Neural crest cell (in vitro differentiated cells): Measurements from ENCODE around the gene SLC5A6. TPM values are rescaled to one million over a fixed set of nuclear protein-coding genes. Genes with fewer than 3 reads are reported as not detected.

Experiments used
- DNase-seq: peaks from one replicate; pipeline ENCODE4 v3.0.0; 2021; ENCODE audit warnings: low read depth, mixed read lengths, low spot score
- H3K27ac Mint-ChIP-seq: one replicate; pipeline ENCODE4 v1.8.0; 2021; ENCODE audit warnings: mild to moderate bottlenecking, mixed read lengths; ENCODE audit not compliant: unreplicated experiment
- H3K27me3 Mint-ChIP-seq: 2 replicates; pipeline ENCODE4 v1.8.0; 2021; ENCODE audit warnings: low read depth, mild to moderate bottlenecking, mixed read lengths
- H3K36me3 Mint-ChIP-seq: 2 replicates; pipeline ENCODE4 v1.8.0; 2021; ENCODE audit warnings: low read depth, mild to moderate bottlenecking, mixed read lengths
- H3K4me1 Mint-ChIP-seq: 2 replicates; pipeline ENCODE4 v1.8.0; 2021; ENCODE audit warnings: mixed read lengths
- H3K4me3 Mint-ChIP-seq: one replicate; pipeline ENCODE4 v1.8.0; 2021; ENCODE audit warnings: mild to moderate bottlenecking, mixed read lengths
- H3K9me3 Mint-ChIP-seq: 2 replicates; pipeline ENCODE4 v1.8.0; 2021; ENCODE audit warnings: mixed read lengths
- total RNA-seq: library from RNA; stranded (reverse); gene quantifications from 2 replicates; pipeline ENCODE4 v1.2.1, GENCODE V29; 2021
- TF ChIP-seq, protein P1 (sequence below): fragments of 200-600 bp; sonication (generic); conservative IDR thresholded peaks from 2 replicates; pipeline ENCODE4 v1.5.0; 2021; ENCODE audit warnings: antibody characterized with exemption, mild to moderate bottlenecking

SLC5A6 gene
- total RNA-seq, 1 donor from 2014 or later, result 140 TPM

DNA sequence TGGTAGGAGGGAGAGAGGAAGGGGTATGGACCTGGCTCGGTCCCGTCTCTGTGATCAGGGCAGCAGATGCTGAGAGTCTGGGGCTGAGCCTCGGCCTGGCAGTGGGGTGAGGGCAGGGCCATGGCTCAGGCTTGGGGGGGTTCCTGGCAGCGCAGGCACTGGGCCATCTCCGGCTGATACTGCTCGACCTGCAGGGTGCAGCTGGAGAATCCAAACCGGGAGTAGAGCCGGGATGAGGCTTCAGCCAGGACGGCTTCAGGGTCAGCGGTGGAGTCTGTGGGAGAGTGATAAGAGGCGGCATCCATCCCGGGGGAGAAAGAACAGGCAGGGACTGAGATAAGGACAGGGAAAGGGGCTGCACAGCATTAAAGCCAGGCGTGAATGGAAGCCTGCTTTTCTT, 43.1 kb upstream of the SLC5A6 start:
- TF ChIP-seq, protein P1, sequence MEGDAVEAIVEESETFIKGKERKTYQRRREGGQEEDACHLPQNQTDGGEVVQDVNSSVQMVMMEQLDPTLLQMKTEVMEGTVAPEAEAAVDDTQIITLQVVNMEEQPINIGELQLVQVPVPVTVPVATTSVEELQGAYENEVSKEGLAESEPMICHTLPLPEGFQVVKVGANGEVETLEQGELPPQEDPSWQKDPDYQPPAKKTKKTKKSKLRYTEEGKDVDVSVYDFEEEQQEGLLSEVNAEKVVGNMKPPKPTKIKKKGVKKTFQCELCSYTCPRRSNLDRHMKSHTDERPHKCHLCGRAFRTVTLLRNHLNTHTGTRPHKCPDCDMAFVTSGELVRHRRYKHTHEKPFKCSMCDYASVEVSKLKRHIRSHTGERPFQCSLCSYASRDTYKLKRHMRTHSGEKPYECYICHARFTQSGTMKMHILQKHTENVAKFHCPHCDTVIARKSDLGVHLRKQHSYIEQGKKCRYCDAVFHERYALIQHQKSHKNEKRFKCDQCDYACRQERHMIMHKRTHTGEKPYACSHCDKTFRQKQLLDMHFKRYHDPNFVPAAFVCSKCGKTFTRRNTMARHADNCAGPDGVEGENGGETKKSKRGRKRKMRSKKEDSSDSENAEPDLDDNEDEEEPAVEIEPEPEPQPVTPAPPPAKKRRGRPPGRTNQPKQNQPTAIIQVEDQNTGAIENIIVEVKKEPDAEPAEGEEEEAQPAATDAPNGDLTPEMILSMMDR, result no peak
- Mint-ChIP-seq H3K36me3 (no peaks in the 10 kb centered on the region), H3K4me1 (peaks cover 8% of the 10 kb centered on the region), H3K9me3 (no peaks in the 10 kb centered on the region), H3K27me3 (peaks cover 55% of the 10 kb centered on the region), H3K4me3 (no peak overlapping the region), H3K27ac (no peak overlapping the region)
- no peak for DNase-seq

DNA sequence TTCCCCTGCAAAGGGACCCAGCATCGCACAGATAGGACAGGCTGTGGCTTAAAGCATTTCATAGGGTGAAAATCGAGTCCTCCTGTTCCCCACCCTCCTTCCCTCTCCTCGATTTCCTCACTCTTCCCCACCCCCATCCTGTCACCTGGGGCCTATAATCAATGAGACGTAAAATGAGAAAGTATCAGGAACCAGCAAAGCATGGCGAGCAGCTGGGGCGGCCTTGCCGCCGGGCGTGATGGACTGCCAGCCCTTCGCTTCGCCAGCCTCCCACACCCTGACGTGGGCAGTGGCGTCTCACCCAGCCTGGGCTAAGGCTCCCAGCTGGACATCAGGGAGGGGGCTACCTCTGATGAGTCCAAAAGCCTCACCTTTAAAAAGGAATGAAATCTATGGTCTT, 39.7 kb upstream of the SLC5A6 start:
- H3K27ac Mint-ChIP-seq, result no peak overlapping the region

DNA sequence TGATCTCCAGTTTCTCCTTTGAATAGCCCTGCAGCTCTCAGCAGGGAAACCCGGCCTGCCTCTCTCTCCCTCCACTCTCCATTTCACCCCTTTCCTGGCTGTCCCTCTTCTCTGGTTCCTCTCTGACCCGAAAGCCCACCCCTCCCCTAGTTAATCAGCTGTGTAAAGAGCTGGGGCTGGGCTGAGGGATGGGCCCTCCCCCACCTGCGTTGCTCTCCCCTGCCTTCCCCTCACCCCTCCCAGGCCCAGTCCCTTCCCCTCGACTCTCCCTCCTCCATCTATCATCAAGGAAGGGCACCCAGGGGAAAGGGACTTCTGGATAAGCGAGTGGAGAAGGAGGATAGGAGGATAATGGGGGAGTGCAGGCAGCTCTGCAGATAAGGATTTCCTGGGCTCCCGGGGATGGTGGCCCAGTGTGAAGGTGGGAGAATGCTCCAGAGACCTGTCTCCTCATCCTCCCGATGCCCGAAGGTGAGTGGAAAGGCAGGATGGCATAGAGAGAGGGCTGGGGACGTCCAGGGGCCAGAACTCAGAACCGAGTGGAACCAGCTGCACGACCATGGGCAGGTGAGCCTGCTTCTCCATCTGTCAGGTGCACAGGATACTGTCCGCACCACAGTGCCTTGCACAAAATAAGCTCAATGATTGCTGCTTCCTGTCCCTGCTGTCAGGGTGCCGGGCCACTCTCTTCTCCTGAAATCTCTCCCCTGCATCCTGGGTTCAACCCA, 38.7 kb upstream of the SLC5A6 start:
- Mint-ChIP-seq H3K27ac (no peak overlapping the region), H3K9me3 (no peaks in the 10 kb centered on the region), H3K27me3 (peaks cover 22% of the 10 kb centered on the region), H3K4me3 (no peak overlapping the region), H3K4me1 (peaks cover 8% of the 10 kb centered on the region), H3K36me3 (no peaks in the 10 kb centered on the region)
- TF ChIP-seq, protein P1, result no peak
- DNase-seq, result no peak

More for the DNA sequence above, 39.7 kb upstream of the SLC5A6 start:
- no peak for DNase-seq
- TF ChIP-seq, protein P1, result no peak
- no peaks in the 10 kb centered on the region for H3K9me3 Mint-ChIP-seq
- peaks cover 8% of the 10 kb centered on the region for H3K4me1 Mint-ChIP-seq
- H3K4me3 Mint-ChIP-seq, result no peak overlapping the region
- no peaks in the 10 kb centered on the region for H3K36me3 Mint-ChIP-seq
- H3K27me3 Mint-ChIP-seq, result peaks cover 31% of the 10 kb centered on the region

DNA sequence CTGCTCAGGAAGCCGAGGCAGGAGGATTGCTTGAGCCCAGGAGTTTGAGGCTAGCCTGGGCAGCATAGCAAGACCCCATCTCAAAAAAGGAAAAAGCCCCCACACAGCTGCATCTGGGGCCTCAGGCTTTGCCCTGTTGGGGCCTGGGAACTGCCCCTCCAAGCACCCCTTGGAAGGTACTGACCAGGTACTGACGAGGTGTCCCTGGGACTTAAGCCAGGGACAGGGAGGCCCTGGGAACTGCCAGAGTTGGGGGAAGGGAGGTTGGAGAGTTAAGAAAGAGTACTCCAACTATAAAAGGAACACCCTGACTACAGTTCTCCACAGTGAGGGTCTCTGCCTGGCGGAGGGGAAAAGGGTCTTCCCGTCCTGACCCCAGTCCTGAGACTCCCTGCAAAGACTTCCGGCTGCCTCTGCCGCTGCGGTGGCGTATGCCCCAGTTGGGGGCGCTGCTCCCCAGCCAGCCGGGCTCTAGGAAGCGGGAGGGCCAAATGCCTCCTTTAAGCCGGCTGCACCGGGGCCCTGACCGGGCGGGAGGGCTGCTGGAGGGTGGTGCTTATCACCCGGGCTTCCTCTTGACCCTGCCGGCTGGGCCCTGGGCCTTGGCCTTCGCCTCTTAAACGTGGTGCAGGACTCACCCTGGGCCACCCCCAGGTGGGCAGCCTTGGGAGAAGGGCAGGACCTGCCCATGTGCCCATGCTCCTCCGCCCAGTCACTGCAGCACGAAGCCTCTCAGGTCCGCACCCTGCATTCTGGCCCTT, 38.0 kb upstream of the SLC5A6 start:
- no peak overlapping the region for H3K4me3 Mint-ChIP-seq
- peaks cover 8% of the 10 kb centered on the region for H3K4me1 Mint-ChIP-seq
- TF ChIP-seq, protein P1, result peak; percentile 72
- no peaks in the 10 kb centered on the region for H3K9me3 Mint-ChIP-seq
- no peak overlapping the region for H3K27ac Mint-ChIP-seq
- no peaks in the 10 kb centered on the region for H3K36me3 Mint-ChIP-seq
- peak; percentile 70 for DNase-seq
- peaks cover 16% of the 10 kb centered on the region for H3K27me3 Mint-ChIP-seq

DNA sequence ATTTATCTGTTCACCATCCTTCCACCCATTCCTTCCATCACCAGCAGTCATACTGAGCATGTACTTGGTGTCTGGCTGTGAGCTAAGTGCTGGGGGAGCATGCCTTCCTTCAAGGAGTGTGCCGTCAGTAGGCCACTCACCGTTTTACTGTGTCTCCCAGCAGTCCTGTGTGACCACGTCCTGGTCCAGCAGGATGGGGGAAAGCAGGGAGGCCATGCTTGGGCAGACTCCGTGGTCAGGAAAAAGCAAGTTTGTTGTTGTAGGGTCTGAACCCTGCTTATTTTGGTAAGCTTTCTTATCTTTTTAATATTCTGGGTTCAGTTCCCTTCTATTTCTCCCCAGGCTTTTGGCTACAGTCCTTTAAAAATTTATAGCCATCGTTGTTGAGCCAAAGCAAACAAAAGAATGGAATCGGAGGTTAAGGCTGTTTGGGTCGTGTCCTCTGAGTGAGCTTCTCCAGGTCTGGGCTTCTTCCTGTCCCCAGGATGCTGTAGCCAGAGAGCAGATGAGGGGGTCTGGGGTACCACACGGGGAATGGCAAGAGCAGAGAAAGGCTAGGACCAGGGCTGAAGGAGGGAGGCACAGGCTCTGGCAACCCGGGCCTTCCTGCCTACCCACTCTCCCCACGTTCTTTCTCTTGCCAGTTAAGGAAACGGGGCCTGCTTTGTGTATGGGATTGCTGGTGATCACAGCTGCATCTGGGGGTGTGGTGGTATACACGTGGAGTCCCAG, 37.3 kb upstream of the SLC5A6 start:
- Mint-ChIP-seq H3K36me3 (no peaks in the 10 kb centered on the region), H3K27ac (peak overlapping the region; percentile 27), H3K27me3 (peaks cover 10% of the 10 kb centered on the region), H3K9me3 (no peaks in the 10 kb centered on the region), H3K4me3 (no peak overlapping the region), H3K4me1 (peaks cover 6% of the 10 kb centered on the region)
- TF ChIP-seq, protein P1, result no peak
- no peak for DNase-seq
